Mesenchymal stem cell (in vitro differentiated cells and primary cell): Measurements from ENCODE around the gene SGTA.

Source experiments
- DNase-seq: peaks from one replicate; pipeline ENCODE4 v3.0.0-alpha.2; 2013
- H2AFZ ChIP-seq: one replicate; pipeline ENCODE4 v1.6.1; 2013; ENCODE audit warnings: low read depth, mild to moderate bottlenecking, control low read depth, inconsistent platforms, low read length, moderate library complexity
- H2AK5ac ChIP-seq: 2 replicates; pipeline ENCODE4 v1.6.1; 2013; ENCODE audit warnings: low read length, moderate library complexity, mild to moderate bottlenecking, inconsistent platforms; ENCODE audit not compliant: severe bottlenecking
- H2BK120ac ChIP-seq: one replicate; pipeline ENCODE4 v1.6.1; 2013; ENCODE audit warnings: low read depth, mild to moderate bottlenecking, inconsistent platforms, low read length, moderate library complexity
- H2BK12ac ChIP-seq, 2 experiments: one replicate each; pipeline ENCODE4 v1.6.1; 2013; ENCODE audit warnings: inconsistent platforms in 2 of 2, low read length in 2 of 2, mild to moderate bottlenecking in 2 of 2, moderate library complexity in 2 of 2, control low read depth in 1 of 2
- H2BK15ac ChIP-seq: one replicate; pipeline ENCODE4 v1.6.1; 2013; ENCODE audit warnings: mild to moderate bottlenecking, low read depth, inconsistent platforms; ENCODE audit not compliant: poor library complexity, severe bottlenecking
- H2BK5ac ChIP-seq: 2 replicates; pipeline ENCODE4 v1.6.1; 2013; ENCODE audit warnings: low read depth, mild to moderate bottlenecking, low read length, control low read depth, inconsistent platforms; ENCODE audit not compliant: poor library complexity, severe bottlenecking
- H3K14ac ChIP-seq, 2 experiments: one replicate each; pipeline ENCODE4 v1.6.1; 2013; ENCODE audit warnings: inconsistent platforms in 2 of 2, low read length in 2 of 2, control low read depth in 1 of 2, mild to moderate bottlenecking in 1 of 2, moderate library complexity in 1 of 2
- H3K18ac ChIP-seq, 2 experiments: one replicate each; pipeline ENCODE4 v1.6.1; 2013; ENCODE audit warnings: inconsistent platforms in 2 of 2, low read length in 2 of 2, control low read depth in 1 of 2, low read depth in 1 of 2, mild to moderate bottlenecking in 1 of 2
- H3K23ac ChIP-seq, 2 experiments: one replicate each; pipeline ENCODE4 v1.6.1; 2013; ENCODE audit warnings: inconsistent platforms in 2 of 2, low read length in 2 of 2, mild to moderate bottlenecking in 2 of 2, moderate library complexity in 2 of 2, control low read depth in 1 of 2
- H3K27ac ChIP-seq: 2 replicates; pipeline ENCODE4 v1.5.1; 2013; ENCODE audit warnings: mild to moderate bottlenecking, moderate library complexity, low read length, control low read depth, inconsistent platforms; ENCODE audit not compliant: poor library complexity, severe bottlenecking
- H3K27me3 ChIP-seq, 2 experiments: 2 replicates each; pipeline versions ENCODE4 v1.6.1 to v1.7.0; 2013; ENCODE audit warnings: low read length in 2 of 2, mild to moderate bottlenecking in 2 of 2, moderate library complexity in 2 of 2, control low read depth in 1 of 2, inconsistent platforms in 1 of 2; ENCODE audit not compliant: control insufficient read depth in 1 of 2, insufficient read depth in 1 of 2
- H3K36me3 ChIP-seq, 2 experiments: 2 replicates each; pipeline versions ENCODE4 v1.6.1 to v1.7.0; 2013; ENCODE audit warnings: low read length in 2 of 2, control low read depth in 1 of 2, inconsistent platforms in 1 of 2, low read depth in 1 of 2, mild to moderate bottlenecking in 1 of 2; ENCODE audit not compliant: insufficient read depth in 2 of 2, control insufficient read depth in 1 of 2
- H3K4ac ChIP-seq, 2 experiments: one replicate each; pipeline ENCODE4 v1.6.1; 2013; ENCODE audit warnings: inconsistent platforms in 2 of 2, low read length in 2 of 2, mild to moderate bottlenecking in 2 of 2, moderate library complexity in 2 of 2, control low read depth in 1 of 2, low read depth in 1 of 2
- H3K4me1 ChIP-seq: 2 replicates; pipeline ENCODE4 v1.6.1; 2013; ENCODE audit warnings: low read depth, low read length, control low read depth; ENCODE audit not compliant: control insufficient read depth, insufficient read depth
- H3K4me2 ChIP-seq: 2 replicates; pipeline ENCODE4 v1.6.1; 2013; ENCODE audit warnings: low read length, mild to moderate bottlenecking, inconsistent platforms; ENCODE audit not compliant: poor library complexity, severe bottlenecking
- H3K4me3 ChIP-seq, 2 experiments: 2 replicates each; pipeline versions ENCODE4 v1.5.1 to v1.7.0; 2013; ENCODE audit warnings: low read length in 2 of 2, mild to moderate bottlenecking in 2 of 2, control low read depth in 1 of 2, low read depth in 1 of 2; ENCODE audit not compliant: insufficient read depth in 1 of 2
- H3K79me1 ChIP-seq: replicated peaks from 2 replicates; pipeline ENCODE4 v1.6.1; 2013; ENCODE audit warnings: mild to moderate bottlenecking, control low read depth, low read length, inconsistent platforms; ENCODE audit not compliant: poor library complexity, severe bottlenecking
- H3K9ac ChIP-seq: 2 replicates; pipeline ENCODE4 v1.7.0; 2013; ENCODE audit warnings: mild to moderate bottlenecking, low read length, moderate library complexity
- H3K9me3 ChIP-seq: 2 replicates; pipeline ENCODE4 v1.7.0; 2013; ENCODE audit warnings: mild to moderate bottlenecking, low read length; ENCODE audit not compliant: control insufficient read depth
- H4K8ac ChIP-seq: one replicate; pipeline ENCODE4 v1.6.1; 2013; ENCODE audit warnings: inconsistent platforms, mild to moderate bottlenecking, low read length, moderate library complexity
- H4K91ac ChIP-seq: one replicate; pipeline ENCODE4 v1.6.1; 2013; ENCODE audit warnings: mild to moderate bottlenecking, low read length, inconsistent platforms
- WGBS: methylation state at CpG from one replicate; pipeline ENCODE4 v1.1.7; 2013; ENCODE audit warnings: mixed read lengths; 5-methylcytosine and 5-hydroxymethylcytosine counted together

SGTA gene

DNA sequence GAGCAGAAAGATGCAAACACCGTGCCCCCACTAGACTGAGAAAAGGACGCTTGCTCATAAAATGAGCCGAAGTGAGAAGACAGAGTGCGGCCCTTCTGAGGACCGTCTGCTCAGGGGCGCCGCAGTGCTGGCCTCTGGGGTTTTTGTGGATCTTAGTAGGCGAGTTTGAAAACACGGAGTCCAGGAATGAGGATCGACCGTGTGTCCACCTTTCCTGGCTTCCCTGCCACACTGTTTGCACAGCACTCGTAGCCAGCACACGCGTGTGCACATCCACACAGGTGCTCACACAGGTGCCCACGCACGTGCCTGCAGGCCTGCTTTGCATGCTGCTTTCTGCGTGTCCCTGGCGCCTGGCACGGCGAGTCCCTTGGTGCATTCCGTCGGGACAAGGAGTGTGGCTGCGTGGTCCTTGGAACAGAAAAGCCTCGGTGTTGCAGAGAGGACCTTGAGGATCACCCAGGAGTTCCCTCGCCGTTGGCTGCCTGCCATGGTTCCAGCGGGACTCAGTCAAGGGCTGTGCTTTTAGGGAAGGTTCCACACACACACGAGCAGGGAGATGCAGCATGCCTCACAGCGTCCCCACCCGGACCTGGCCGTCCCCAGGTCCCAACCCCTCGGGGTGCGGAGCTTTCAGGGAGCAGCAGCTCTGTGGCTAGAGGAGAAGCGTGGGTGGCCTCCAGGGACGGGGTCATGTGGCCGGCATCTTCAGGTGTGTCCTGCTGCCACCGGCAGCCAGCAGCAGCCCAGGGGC is 26.5 kb upstream of the SGTA start:
- Histone ChIP-seq H3K18ac (no peak overlapping the region), H3K4me2 (no peak overlapping the region), H3K27me3 (no peaks in the 10 kb centered on the region), H4K91ac (no peak overlapping the region), H2AK5ac (no peak overlapping the region), H3K14ac (no peak overlapping the region), H2BK12ac (no peak overlapping the region), H3K4me3 (no peak overlapping the region), H2BK120ac (no peak overlapping the region), H4K8ac (no peak overlapping the region), H2AFZ (no peak overlapping the region), H3K9ac (no peak overlapping the region), H3K4ac (no peak overlapping the region), H3K9me3 (no peaks in the 10 kb centered on the region), H2BK5ac (no peak overlapping the region), H3K36me3 (peaks cover 50 to 100% of the 10 kb centered on the region in 2 experiments), H3K79me1 (peaks cover 12% of the 10 kb centered on the region), H3K4me1 (peaks cover 4% of the 10 kb centered on the region), H3K27ac (no peak overlapping the region), H3K23ac (no peak overlapping the region), H2BK15ac (no peak overlapping the region)
- 97% methylated on average over 37 of the region's 37 CpGs for WGBS
- no peak for DNase-seq

DNA sequence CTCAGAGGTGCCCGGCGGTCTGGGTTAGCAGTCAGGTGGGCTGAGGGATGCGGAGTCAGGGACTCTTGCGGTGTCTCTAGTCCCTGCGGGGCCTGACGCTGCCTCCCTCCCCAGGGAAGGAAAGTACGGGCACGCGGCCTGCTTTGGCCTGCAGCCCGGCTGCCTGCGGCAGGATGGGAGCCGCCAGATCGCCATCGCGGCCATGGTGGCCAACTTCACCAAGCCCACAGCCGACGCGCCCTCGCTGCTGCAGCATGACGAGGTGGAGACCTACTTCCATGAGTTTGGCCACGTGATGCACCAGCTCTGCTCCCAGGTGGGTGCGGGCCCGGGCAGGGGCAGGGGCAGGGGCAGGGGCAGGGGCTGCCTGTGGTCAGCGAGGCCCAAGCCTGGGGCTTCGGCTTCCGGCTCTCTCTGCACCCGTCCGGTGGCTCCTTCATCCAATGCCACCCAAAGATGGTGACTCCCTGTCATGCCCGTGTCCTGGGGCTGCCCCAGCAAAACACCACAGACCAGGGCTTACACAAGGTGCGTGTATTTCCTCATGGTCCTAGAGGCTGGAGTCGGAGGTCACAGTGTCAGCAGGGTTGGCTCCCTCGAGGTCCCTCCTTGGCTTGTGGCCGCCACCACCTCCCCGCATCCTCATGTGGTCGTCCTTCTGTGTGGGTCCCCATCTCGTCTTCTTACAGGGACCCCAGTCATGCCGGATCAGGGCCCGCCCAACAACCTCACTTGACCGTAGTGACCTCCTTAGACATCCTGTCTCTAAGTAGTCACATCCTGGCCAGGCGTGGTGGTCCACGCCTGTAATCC is 25.3 kb upstream of the SGTA start:
- no peak overlapping the region for H3K18ac ChIP-seq
- no peak overlapping the region for H3K27ac ChIP-seq
- 97% methylated on average over 40 of the region's 41 CpGs for WGBS
- no peaks in the 10 kb centered on the region for H3K27me3 ChIP-seq
- H3K9me3 ChIP-seq: no peaks in the 10 kb centered on the region
- no peak overlapping the region for H3K4ac ChIP-seq
- H3K36me3 ChIP-seq: peaks cover 42 to 99% of the 10 kb centered on the region in 2 experiments
- DNase-seq: no peak
- no peak overlapping the region for H3K4me2 ChIP-seq
- peaks cover 24% of the 10 kb centered on the region for H3K79me1 ChIP-seq
- H2BK15ac ChIP-seq: no peak overlapping the region
- H4K91ac ChIP-seq: no peak overlapping the region
- H4K8ac ChIP-seq: no peak overlapping the region
- no peak overlapping the region for H2BK12ac ChIP-seq
- H3K4me3 ChIP-seq: no peak overlapping the region
- no peak overlapping the region for H3K23ac ChIP-seq
- H3K9ac ChIP-seq: no peak overlapping the region
- H2BK120ac ChIP-seq: no peak overlapping the region
- H3K4me1 ChIP-seq: peaks cover 4% of the 10 kb centered on the region
- H2AK5ac ChIP-seq: no peak overlapping the region
- H2AFZ ChIP-seq: no peak overlapping the region
- H3K14ac ChIP-seq: no peak overlapping the region
- H2BK5ac ChIP-seq: no peak overlapping the region

DNA sequence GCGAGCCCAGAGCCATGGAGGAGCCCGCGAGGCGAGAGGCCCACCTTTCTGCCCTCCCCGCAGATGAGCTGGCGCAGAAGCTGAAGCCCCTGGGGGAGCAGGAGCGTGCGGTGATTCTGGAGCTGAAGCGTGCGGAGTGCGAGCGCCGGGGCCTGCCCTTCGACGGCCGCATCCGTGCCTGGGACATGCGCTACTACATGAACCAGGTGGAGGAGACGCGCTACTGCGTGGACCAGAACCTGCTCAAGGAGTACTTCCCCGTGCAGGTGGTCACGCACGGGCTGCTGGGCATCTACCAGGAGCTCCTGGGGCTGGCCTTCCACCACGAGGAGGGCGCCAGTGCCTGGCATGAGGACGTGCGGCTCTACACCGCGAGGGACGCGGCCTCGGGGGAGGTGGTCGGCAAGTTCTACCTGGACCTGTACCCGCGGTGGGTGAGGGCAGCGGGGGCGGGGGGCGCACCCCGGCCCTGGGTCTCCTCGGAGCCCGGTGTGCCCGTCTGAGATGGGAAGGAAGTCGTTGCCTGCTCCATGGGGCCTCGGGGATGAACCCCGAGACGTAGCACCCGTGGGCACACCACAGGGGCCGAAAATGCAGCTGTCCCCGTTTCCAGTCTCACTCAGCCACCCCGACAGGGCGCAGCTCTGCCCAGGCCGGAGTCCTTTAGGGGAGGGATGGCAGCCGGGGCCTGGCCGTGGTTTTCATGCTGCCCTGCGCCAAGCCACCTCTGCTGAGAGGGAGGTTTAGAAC is 24.5 kb upstream of the SGTA start:
- Histone ChIP-seq H3K14ac (no peak overlapping the region), H3K4ac (no peak overlapping the region), H3K9me3 (no peaks in the 10 kb centered on the region), H3K79me1 (peaks cover 30% of the 10 kb centered on the region), H2BK120ac (no peak overlapping the region), H2BK15ac (no peak overlapping the region), H2AFZ (no peak overlapping the region), H3K4me1 (peaks cover 4% of the 10 kb centered on the region), H4K91ac (no peak overlapping the region), H3K4me3 (no peak overlapping the region), H3K4me2 (no peak overlapping the region), H3K27ac (no peak overlapping the region), H4K8ac (no peak overlapping the region), H3K18ac (no peak overlapping the region), H2BK12ac (no peak overlapping the region), H3K36me3 (peaks cover 45 to 99% of the 10 kb centered on the region in 2 experiments), H2AK5ac (no peak overlapping the region), H3K27me3 (no peaks in the 10 kb centered on the region), H3K23ac (no peak overlapping the region), H3K9ac (no peak overlapping the region), H2BK5ac (no peak overlapping the region)
- 98% methylated on average over 56 of the region's 56 CpGs for WGBS
- DNase-seq: no peak
